SK-N-SH (cell line): ENCODE data around the gene PLA2G4E. TPM values are rescaled to one million over a fixed set of nuclear protein-coding genes. Genes with fewer than 3 reads are reported as not detected.

Experiments
- CTCF ChIA-PET: fragments of 300-600, 350-600 bp; formaldehyde crosslinking; extraction: SDS; loops from one replicate; lab custom pipeline; 2021; lab: Yijun Ruan, JAX
- POLR2A ChIA-PET: fragments of 350-600 bp; sonication (Branson Sonifier 250); formaldehyde crosslinking; extraction: SDS; loops from one replicate; lab custom pipeline; 2020; ENCODE audit warnings: antibody characterized with exemption, inconsistent platforms; lab: Yijun Ruan, JAX
- DNase-seq: peaks from one replicate; pipeline ENCODE4 v3.0.0; 2012
- H2AFZ ChIP-seq: fragments of 200-600 bp; sonication (generic); 2 replicates; pipeline ENCODE4 v1.8.1; 2016; ENCODE audit warnings: antibody characterized with exemption, mild to moderate bottlenecking, low read depth
- H3F3A ChIP-seq: fragments of 200-600 bp; sonication (generic); replicated peaks from 2 replicates; pipeline ENCODE3; 2016; ENCODE audit warnings: antibody characterized with exemption, mild to moderate bottlenecking; ENCODE audit not compliant: insufficient read depth
- H3K27ac ChIP-seq, 2 experiments: fragments of 200-500 bp in 1 of 2; fragments of 200-600 bp in 1 of 2; sonication (Bioruptor generic) in 1 of 2; sonication (generic), shearing (Covaris generic) in 1 of 2; 2 replicates each; pipeline versions ENCODE4 v1.5.1 to v1.6.1; 2014 to 2016; ENCODE audit warnings: low read depth in 2 of 2, inconsistent platforms in 1 of 2, low read length in 1 of 2, mild to moderate bottlenecking in 1 of 2, mixed read lengths in 1 of 2
- H3K27me3 ChIP-seq: fragments of 200-600 bp; sonication (generic), shearing (Covaris generic); 2 replicates; pipeline ENCODE4 v1.6.1; 2016; ENCODE audit warnings: mixed run types; ENCODE audit not compliant: insufficient read depth
- H3K36me3 ChIP-seq, 2 experiments: fragments of 200-500 bp in 1 of 2; fragments of 200-600 bp in 1 of 2; sonication (Bioruptor generic) in 1 of 2; sonication (generic) in 1 of 2; replicated peaks in 1 of 2; 2 replicates each; pipeline versions ENCODE3 to v1.5.1; 2014 to 2016; ENCODE audit warnings: low read length in 1 of 2, mild to moderate bottlenecking in 1 of 2; ENCODE audit not compliant: insufficient read depth in 2 of 2, control insufficient read depth in 1 of 2
- H3K4me1 ChIP-seq, 2 experiments: fragments of 200-500 bp in 1 of 2; fragments of 200-600 bp in 1 of 2; sonication (Bioruptor generic) in 1 of 2; sonication (generic), shearing (Covaris generic) in 1 of 2; 2 replicates each; pipeline versions ENCODE4 v1.5.1 to v1.6.1; 2014 to 2016; ENCODE audit warnings: low read depth in 1 of 2, low read length in 1 of 2, mixed run types in 1 of 2; ENCODE audit not compliant: insufficient read depth in 2 of 2, control insufficient read depth in 1 of 2
- H3K4me2 ChIP-seq: fragments of 200-600 bp; sonication (generic), shearing (Covaris generic); 2 replicates; pipeline ENCODE4 v1.6.1; 2017; ENCODE audit warnings: mixed run types
- H3K4me3 ChIP-seq, 2 experiments: fragments of 200-500 bp in 1 of 2; fragments of 200-600 bp in 1 of 2; sonication (Bioruptor generic) in 1 of 2; sonication (generic), shearing (Covaris generic) in 1 of 2; 2 replicates each; pipeline versions ENCODE4 v1.5.1 to v1.8.1; 2014 to 2016; ENCODE audit warnings: low read depth in 2 of 2, inconsistent platforms in 1 of 2, low read length in 1 of 2, mild to moderate bottlenecking in 1 of 2, mixed read lengths in 1 of 2, moderate library complexity in 1 of 2
- H3K79me2 ChIP-seq: fragments of 200-600 bp; sonication (generic); 2 replicates; pipeline ENCODE4 v1.8.1; 2017; ENCODE audit warnings: mild to moderate bottlenecking; ENCODE audit not compliant: insufficient read depth
- H3K9ac ChIP-seq: fragments of 200-600 bp; sonication (generic); 2 replicates; pipeline ENCODE4 v1.6.1; 2017; ENCODE audit warnings: mixed run types
- H3K9me2 ChIP-seq: fragments of 200-600 bp; sonication (generic); 2 replicates; pipeline ENCODE4 v1.6.1; 2017; ENCODE audit warnings: mixed run types
- H3K9me3 ChIP-seq: fragments of 200-600 bp; sonication (generic); 2 replicates; pipeline ENCODE4 v1.6.1; 2017; ENCODE audit warnings: mixed run types, mild to moderate bottlenecking, moderate library complexity
- H4K20me1 ChIP-seq: fragments of 200-600 bp; sonication (generic); 2 replicates; pipeline ENCODE4 v1.6.1; 2017; ENCODE audit warnings: mild to moderate bottlenecking, mixed run types; ENCODE audit not compliant: insufficient read depth
- CHD2 ChIP-seq: fragments of 150-350 bp; IDR thresholded peaks from 2 replicates; pipeline ENCODE4 v1.6.1; 2018; ENCODE audit warnings: low read length; ENCODE audit not compliant: partially characterized antibody
- EZH2phosphoT487 ChIP-seq: fragments of 200-600 bp; sonication (generic); IDR thresholded peaks from 2 replicates; pipeline ENCODE4 v1.6.1; 2017; ENCODE audit warnings: low read depth, mixed run types, mild to moderate bottlenecking, antibody characterized with exemption, moderate library complexity, borderline replicate concordance
- FOSL2 ChIP-seq: IDR thresholded peaks from 2 replicates; pipeline ENCODE4 v1.4.0; 2012; ENCODE audit warnings: low read depth, mild to moderate bottlenecking, moderate library complexity, borderline replicate concordance
- FOXM1 ChIP-seq: IDR thresholded peaks from 2 replicates; pipeline ENCODE4 v1.4.0; 2012; ENCODE audit warnings: low read depth, mild to moderate bottlenecking
- MXI1 ChIP-seq: IDR thresholded peaks from 2 replicates; pipeline ENCODE4 v1.6.1; 2012; ENCODE audit warnings: mild to moderate bottlenecking, low read depth, low read length, improper control_type of control experiment
- RXRA ChIP-seq: IDR thresholded peaks from 2 replicates; pipeline ENCODE4 v1.4.0; 2012; ENCODE audit warnings: low read depth, mild to moderate bottlenecking, borderline replicate concordance
- TAF1 ChIP-seq: IDR thresholded peaks from 2 replicates; pipeline ENCODE4 v1.6.1; 2012; ENCODE audit warnings: low read depth, mild to moderate bottlenecking, low read length, moderate library complexity, borderline replicate concordance
- USF2 ChIP-seq: fragments of 150-350 bp; IDR thresholded peaks from 2 replicates; pipeline ENCODE4 v1.6.1; 2017; ENCODE audit warnings: antibody characterized with exemption, low read length, low read depth, borderline replicate concordance
- YY1 ChIP-seq: IDR thresholded peaks from 2 replicates; pipeline ENCODE4 v1.4.0; 2012; ENCODE audit warnings: low read depth, mild to moderate bottlenecking
- WGBS: methylation state at CpG from one replicate; pipeline ENCODE4 v1.1.6; 2017; ENCODE audit warnings: low lambda C conversion rate; 5-methylcytosine and 5-hydroxymethylcytosine counted together
- polyA plus RNA-seq, 3 experiments: library from polyadenylated mRNA; depleted of rRNA; stranded (reverse); fragments of >200 nt; gene quantifications; 2 replicates each; pipeline ENCODE4 v1.2.3, GENCODE V29; 2012
- TF ChIP-seq, protein P1 (sequence below): IDR thresholded peaks from 2 replicates; pipeline ENCODE4; 2012

The PLA2G4E gene
- polyA plus RNA-seq, 1 of the 3 experiments (the other 2 are of a cell fraction) = not detected

DNA sequence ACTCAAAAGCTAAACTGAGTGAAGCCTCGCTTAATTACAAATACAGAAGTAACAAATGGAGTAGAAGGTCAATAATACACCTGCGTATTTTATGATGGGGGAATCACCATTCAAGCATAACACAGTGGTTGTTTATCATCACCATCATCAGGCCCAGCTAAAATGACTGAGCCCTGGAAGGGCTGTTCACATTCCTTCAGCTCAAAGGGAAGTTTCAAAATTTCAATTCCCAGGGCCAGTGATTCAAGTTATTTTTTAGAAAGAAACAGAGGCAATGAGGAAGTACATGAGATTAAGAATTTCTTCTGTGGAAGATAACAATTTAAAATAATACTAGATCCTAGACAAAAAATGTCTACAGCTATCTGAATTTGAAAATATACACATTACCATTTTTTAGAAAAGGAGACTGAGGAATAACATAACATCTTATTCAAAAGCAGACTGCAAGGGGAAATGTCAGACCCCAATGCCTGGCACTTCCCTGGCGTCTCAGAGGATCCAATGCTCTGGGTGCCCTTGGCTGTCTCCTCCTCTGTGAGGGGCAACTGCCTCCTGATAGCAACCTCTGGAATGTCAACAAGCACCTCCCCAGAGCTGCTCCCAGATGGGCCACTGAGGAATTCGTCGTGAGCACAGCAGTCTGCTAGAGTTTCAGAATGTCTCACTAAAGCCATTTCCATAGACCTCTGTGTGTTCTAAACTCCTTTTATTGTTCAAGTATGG lies 71.3 kb downstream of the PLA2G4E start:
- H4K20me1 ChIP-seq = no peaks in the 10 kb centered on the region
- peaks cover 35% of the 10 kb centered on the region for H3K79me2 ChIP-seq
- peaks cover 0 to 9% of the 10 kb centered on the region in 2 experiments; a peak in 2 of 4 replicates for H3K4me1 ChIP-seq
- no peaks in the 10 kb centered on the region for H3K9me3 ChIP-seq
- H3K27me3 ChIP-seq = no peaks in the 10 kb centered on the region
- no peak overlapping the region for H2AFZ ChIP-seq
- H3K9me2 ChIP-seq = no peaks in the 10 kb centered on the region
- H3K36me3 ChIP-seq = peaks cover 0 to 8% of the 10 kb centered on the region in 2 experiments
- 92% methylated on average over 5 of the region's 5 CpGs for WGBS
- TF ChIP-seq TAF1 (no peak), YY1 (no peak), RXRA (no peak), CHD2 (no peak), USF2 (no peak), FOSL2 (no peak), FOXM1 (no peak)
- TF ChIP-seq, protein P1, sequence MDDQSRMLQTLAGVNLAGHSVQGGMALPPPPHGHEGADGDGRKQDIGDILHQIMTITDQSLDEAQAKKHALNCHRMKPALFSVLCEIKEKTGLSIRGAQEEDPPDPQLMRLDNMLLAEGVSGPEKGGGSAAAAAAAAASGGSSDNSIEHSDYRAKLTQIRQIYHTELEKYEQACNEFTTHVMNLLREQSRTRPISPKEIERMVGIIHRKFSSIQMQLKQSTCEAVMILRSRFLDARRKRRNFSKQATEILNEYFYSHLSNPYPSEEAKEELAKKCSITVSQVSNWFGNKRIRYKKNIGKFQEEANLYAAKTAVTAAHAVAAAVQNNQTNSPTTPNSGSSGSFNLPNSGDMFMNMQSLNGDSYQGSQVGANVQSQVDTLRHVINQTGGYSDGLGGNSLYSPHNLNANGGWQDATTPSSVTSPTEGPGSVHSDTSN = no peak
- ChIA-PET POLR2A (no interaction called here), CTCF (interaction anchor here (0.8 to 1.4 kb wide), 4 partner anchors 12 to 977 kb away, joined by 3 to 4 read pairs (median 3); partner anchors contain the start of gene EHD4)
- H3K9ac ChIP-seq = no peak overlapping the region
- H3F3A ChIP-seq = peaks cover 5% of the 10 kb centered on the region
- peak overlapping the region in 1 of 2 experiments; percentile 6; a peak in 1 of 4 replicates for H3K27ac ChIP-seq
- DNase-seq = no peak
- no peak overlapping the region for H3K4me2 ChIP-seq
- H3K4me3 ChIP-seq = no peak overlapping the region

- Histone ChIP-seq H4K20me1 (no peaks in the 10 kb centered on the region), H3K27me3 (no peaks in the 10 kb centered on the region), H3K79me2 (peaks cover 37% of the 10 kb centered on the region), H3F3A (peaks cover 13% of the 10 kb centered on the region), H2AFZ (no peak overlapping the region), H3K27ac (no peak overlapping the region), H3K4me1 (peaks cover 6 to 17% of the 10 kb centered on the region in 2 experiments; a peak in 3 of 4 replicates), H3K36me3 (peaks cover 0 to 8% of the 10 kb centered on the region in 2 experiments), H3K9ac (no peak overlapping the region), H3K4me2 (no peak overlapping the region), H3K9me2 (no peaks in the 10 kb centered on the region), H3K9me3 (no peaks in the 10 kb centered on the region), H3K4me3 (no peak overlapping the region)
- ChIA-PET CTCF (interaction anchor here (0.7 to 1.4 kb wide), 3 partner anchors 20 to 978 kb away, joined by 3 to 4 read pairs (median 3); no protein-coding TSS in a partner anchor), POLR2A (no interaction called here)
- DNase-seq = no peak
- TF ChIP-seq EZH2phosphoT487 (no peak), YY1 (no peak), MXI1 (no peak)
- 84% methylated on average over 3 of the region's 3 CpGs for WGBS
These were observed 72.4 kb downstream of the PLA2G4E start for GRCh38 chr15:41948490-41948889.
